Measurements from ENCODE around the gene CRELD1. TPM values are rescaled to one million over a fixed set of nuclear protein-coding genes. Genes with fewer than 3 reads are reported as not detected.

CRELD1 gene
- total and polyA plus RNA-seq, 9 donors: 11.2 to 35.2 (median 29.0) TPM

GRCh38 chr3:9951598-9951961, 17.9 kb downstream of the CRELD1 start:
- Histone ChIP-seq H3K9me3 (no peaks in the 10 kb centered on the region), H3K27me3 (no peaks in the 10 kb centered on the region), H3K4me1 (ENCODE audit: insufficient read depth) (peaks cover 7% of the 10 kb centered on the region), H3K27ac (no peak overlapping the region), H3K36me3 (no peaks in the 10 kb centered on the region), H3K4me3 (peak overlapping the region; percentile 48)
- 24 to 33% (median 32%) methylated on average over 10 of the region's 10 CpGs for WGBS, 3 donors
- no peak for DNase-seq
- no peak for TF ChIP-seq EP300 (IDR thresholded peaks at IDR 0.05)
- intact Hi-C loops (cut with DNase I): no loop called here

- Histone ChIP-seq H3K27ac (no peak within 1 kb of the TSS), H3K4me3 (peak within 1 kb of the TSS; percentile 48)
These were observed 18.6 kb downstream of the CRELD1 start, which contains the start of gene PRRT3 for GRCh38 chr3:9951962-9952805. PRRT3 (minus strand) TSS chr3:9952408; CDS start chr3:9950115, 2,293 bp downstream.

GRCh38 chr3:9955067-9955502, 21.5 kb downstream of the CRELD1 start:
- Histone ChIP-seq H3K27ac (no peak overlapping the region), H3K36me3 (no peaks in the 10 kb centered on the region), H3K27me3 (no peaks in the 10 kb centered on the region), H3K9me3 (no peaks in the 10 kb centered on the region), H3K4me1 (ENCODE audit: insufficient read depth) (peaks cover 2% of the 10 kb centered on the region), H3K4me3 (no peak overlapping the region)
- DNase-seq: no peak
- TF ChIP-seq EP300 (IDR thresholded peaks at IDR 0.05) (no peak), CTCF (IDR thresholded peaks at IDR 0.05) (no peak), POLR2A (IDR thresholded peaks at IDR 0.05) (no peak)
- intact Hi-C loops (cut with DNase I): no loop called here
- WGBS, 3 donors: 41 to 55% (median 44%) methylated on average over 12 of the region's 12 CpGs

More at GRCh38 chr3:9951962-9952805, 18.6 kb downstream of the CRELD1 start, which contains the start of gene PRRT3:
- peak in 1 of 5 donors; percentile 60 for DNase-seq
- Histone ChIP-seq H3K27me3 (no peaks in the 10 kb centered on the region), H3K4me1 (ENCODE audit: insufficient read depth) (peaks cover 7% of the 10 kb centered on the region), H3K9me3 (no peaks in the 10 kb centered on the region), H3K36me3 (no peaks in the 10 kb centered on the region)
- intact Hi-C loops (cut with DNase I): no loop called here
- TF ChIP-seq CTCF (IDR thresholded peaks at IDR 0.05) (no peak), EP300 (IDR thresholded peaks at IDR 0.05) (no peak), POLR2A (IDR thresholded peaks at IDR 0.05) (no peak)
- 2 to 5% (median 3%) methylated on average over 42 to 52 of the region's 52 CpGs for WGBS, 3 donors

GRCh38 chr3:9955611-9956352, 22.1 kb downstream of the CRELD1 start:
- 83 to 87% (median 84%) methylated on average over 5 of the region's 5 CpGs for WGBS, 3 donors
- Histone ChIP-seq H3K27ac (no peak overlapping the region), H3K4me3 (no peak overlapping the region), H3K9me3 (no peaks in the 10 kb centered on the region), H3K36me3 (no peaks in the 10 kb centered on the region), H3K27me3 (no peaks in the 10 kb centered on the region), H3K4me1 (ENCODE audit: insufficient read depth) (peaks cover 2% of the 10 kb centered on the region)
- TF ChIP-seq POLR2A (IDR thresholded peaks at IDR 0.05): no peak
- no peak for TF ChIP-seq CTCF (IDR thresholded peaks at IDR 0.05)
- TF ChIP-seq EP300 (IDR thresholded peaks at IDR 0.05): no peak
- DNase-seq: no peak
- intact Hi-C loops (cut with DNase I): no loop called here

Measured in ovary (tissue), 9 donors.